Psoas muscle (tissue), 8 donors: ENCODE measurements around the gene WLS. TPM values are rescaled to one million over a fixed set of nuclear protein-coding genes. Genes with fewer than 3 reads are reported as not detected.
A peak's percentile ranks its signal among the peaks of the same experiment; 100 is the strongest.

Experiments used
- ATAC-seq, 4 donors: fragments of 200-7000 bp; cut with Tn5 transposase; one replicate each; pipeline ENCODE4 v1.9.1; 2020; ENCODE audit warnings: moderate library complexity in 3 of 4, mild to moderate bottlenecking in 2 of 4
- DNase-seq, 2 donors: peaks; one replicate each; pipeline ENCODE4 v3.0.0-alpha.2; 2020
- H3K27ac ChIP-seq: fragments of 200-600 bp; one replicate; pipeline ENCODE4 v1.8.0; 2022
- H3K27me3 ChIP-seq, 3 donors: fragments of 200-600 bp in 1 of 3; one replicate each; pipeline versions ENCODE4 v1.6.1 to v1.8.0; 2013 to 2022; ENCODE audit warnings: low read length in 2 of 3, mild to moderate bottlenecking in 2 of 3, moderate library complexity in 1 of 3; ENCODE audit not compliant: insufficient read depth in 3 of 3
- H3K36me3 ChIP-seq, 2 donors: fragments of 200-600 bp in 1 of 2; one replicate each; pipeline versions ENCODE4 v1.6.1 to v1.8.0; 2013 to 2022; ENCODE audit warnings: low read depth in 1 of 2, mild to moderate bottlenecking in 1 of 2, moderate library complexity in 1 of 2; ENCODE audit not compliant: insufficient read depth in 1 of 2
- H3K4me1 ChIP-seq: fragments of 200-600 bp; one replicate; pipeline ENCODE4 v1.8.0; 2022
- H3K4me3 ChIP-seq: fragments of 200-600 bp; one replicate; pipeline ENCODE4 v1.8.0; 2022; ENCODE audit warnings: mild to moderate bottlenecking
- H3K9me3 ChIP-seq: fragments of 200-600 bp; one replicate; pipeline ENCODE4 v1.8.0; 2022
- WGBS, 3 donors: extraction: QIAGEN DNeasy Blood & Tissue Kit; methylation state at CpG; one replicate each; pipeline versions ENCODE4 v1.1.6 to v1.1.7; 2013; 5-methylcytosine and 5-hydroxymethylcytosine counted together
- intact Hi-C, 2 donors: fragments of 100-400 bp; cut with DNase I; formaldehyde crosslinking; loops; one replicate each; pipeline versions ENCODE4 v1.11.0 to v1.14.2; 2022
- polyA plus RNA-seq, 3 donors: library from polyadenylated mRNA; stranded (reverse); fragments of 200-250 nt; gene quantifications; one replicate each; pipeline ENCODE4 v1.2.3, GENCODE V29; 2013
- total RNA-seq, 4 donors: library from RNA; stranded (reverse); fragmentation: NEBNext Ultra II Directional in 2 of 4; extraction: Animal tissue kit (Norgen Biotek cat#: 25700) in 2 of 4; gene quantifications; one replicate each; pipeline versions ENCODE4 v1.2.1 to v1.2.4, GENCODE V29; 2021 to 2023
- TF ChIP-seq, protein P1 (sequence below): fragments of 200-600 bp; IDR thresholded peaks from one replicate; pipeline ENCODE4 v1.8.0; 2022; ENCODE audit warnings: antibody characterized with exemption
- donor health status: healthy with polysubstance abuse.
- donor health status: DM: no; HTN: no; CAD: no; lungs with moderate emphysema.
- donor health status: Bipolar disorder and iron deficiency.
- donor health status: healthy.
- donor health status: DM: yes; HTN: yes; CAD: no.
- donor health status: DM: no; HTN: no; CAD: no.
- donor health status: DM: no; HTN: no; CAD: no.
- donor health status: DM: yes; HTN: yes; CAD: no.

Gene WLS
- total and polyA plus RNA-seq, 7 donors: 3.1 to 32.3 (median 15.2) TPM

GRCh38 chr1:68148631-68149030 is 83.7 kb downstream of the WLS start:
- H3K27ac ChIP-seq: peak overlapping the region; percentile 83
- no peak overlapping the region for H3K4me3 ChIP-seq
- H3K36me3 ChIP-seq: peaks cover 0 to 34% of the 10 kb centered on the region in 2 donors
- no peaks in the 10 kb centered on the region for H3K27me3 ChIP-seq
- ATAC-seq (no peak), DNase-seq (no peak)
- TF ChIP-seq, protein P1, sequence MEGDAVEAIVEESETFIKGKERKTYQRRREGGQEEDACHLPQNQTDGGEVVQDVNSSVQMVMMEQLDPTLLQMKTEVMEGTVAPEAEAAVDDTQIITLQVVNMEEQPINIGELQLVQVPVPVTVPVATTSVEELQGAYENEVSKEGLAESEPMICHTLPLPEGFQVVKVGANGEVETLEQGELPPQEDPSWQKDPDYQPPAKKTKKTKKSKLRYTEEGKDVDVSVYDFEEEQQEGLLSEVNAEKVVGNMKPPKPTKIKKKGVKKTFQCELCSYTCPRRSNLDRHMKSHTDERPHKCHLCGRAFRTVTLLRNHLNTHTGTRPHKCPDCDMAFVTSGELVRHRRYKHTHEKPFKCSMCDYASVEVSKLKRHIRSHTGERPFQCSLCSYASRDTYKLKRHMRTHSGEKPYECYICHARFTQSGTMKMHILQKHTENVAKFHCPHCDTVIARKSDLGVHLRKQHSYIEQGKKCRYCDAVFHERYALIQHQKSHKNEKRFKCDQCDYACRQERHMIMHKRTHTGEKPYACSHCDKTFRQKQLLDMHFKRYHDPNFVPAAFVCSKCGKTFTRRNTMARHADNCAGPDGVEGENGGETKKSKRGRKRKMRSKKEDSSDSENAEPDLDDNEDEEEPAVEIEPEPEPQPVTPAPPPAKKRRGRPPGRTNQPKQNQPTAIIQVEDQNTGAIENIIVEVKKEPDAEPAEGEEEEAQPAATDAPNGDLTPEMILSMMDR: no peak
- peaks cover 26% of the 10 kb centered on the region for H3K4me1 ChIP-seq
- no peaks in the 10 kb centered on the region for H3K9me3 ChIP-seq
- WGBS, 3 donors: 96 to 97% (median 96%) methylated on average over 8 of the region's 8 CpGs
- intact Hi-C loops: loop anchor here in 1 of 2 donors (2.0 kb wide), 1 partner anchor 26 kb away; no protein-coding TSS in a partner anchor

- Histone ChIP-seq H3K27me3 (no peaks in the 10 kb centered on the region), H3K36me3 (peaks cover 0 to 30% of the 10 kb centered on the region in 2 donors), H3K9me3 (no peaks in the 10 kb centered on the region), H3K4me1 (peaks cover 29% of the 10 kb centered on the region), H3K4me3 (no peak overlapping the region), H3K27ac (peak overlapping the region; percentile 83)
- TF ChIP-seq, protein P1: no peak
- WGBS, 3 donors: 31 to 52% (median 35%) methylated on average over 4 of the region's 4 CpGs
- ATAC-seq (no peak), DNase-seq (no peak)
- intact Hi-C loops: loop anchor here in 1 of 2 donors (2.0 kb wide), 1 partner anchor 27 kb away; no protein-coding TSS in a partner anchor
Observed at GRCh38 chr1:68147534-68148171, 84.7 kb downstream of the WLS start.

DNA sequence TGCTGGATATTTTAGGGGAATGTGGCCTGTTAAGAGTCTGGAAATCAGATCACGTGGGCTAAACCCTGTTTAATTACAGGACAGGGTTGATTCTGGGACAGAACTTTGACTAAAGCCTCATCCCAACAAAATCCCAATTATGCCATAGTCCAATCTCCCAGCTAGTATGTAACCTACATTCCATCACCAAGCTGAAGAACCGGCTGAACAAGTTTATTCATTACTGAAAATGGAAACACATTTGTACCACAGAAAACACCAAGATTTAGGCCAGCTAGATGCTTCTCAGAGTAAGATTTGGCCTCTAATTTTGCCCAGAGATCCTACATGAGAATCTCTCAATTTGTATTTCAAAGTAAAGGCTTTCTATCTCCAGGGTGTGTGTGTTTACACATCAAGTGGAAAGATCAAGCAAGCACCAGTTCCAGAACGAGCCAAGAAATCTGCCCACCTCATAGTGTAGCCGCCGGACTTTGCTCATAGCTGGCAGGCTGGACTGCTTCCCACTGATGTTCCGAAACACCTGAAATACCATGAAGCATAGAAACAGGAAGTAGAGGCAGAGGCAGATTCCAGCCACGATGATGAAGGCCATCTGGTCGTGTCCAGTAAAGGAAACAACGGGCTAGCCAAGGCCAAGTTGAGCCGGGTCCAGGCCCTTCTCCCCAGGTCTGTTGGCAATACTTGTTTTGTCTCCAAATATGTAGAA is 86.8 kb downstream of the WLS start:
- Histone ChIP-seq H3K9me3 (no peaks in the 10 kb centered on the region), H3K27ac (no peak overlapping the region), H3K36me3 (peaks cover 0 to 20% of the 10 kb centered on the region in 2 donors), H3K4me1 (peaks cover 38% of the 10 kb centered on the region), H3K4me3 (no peak overlapping the region), H3K27me3 (no peaks in the 10 kb centered on the region)
- TF ChIP-seq, protein P1: no peak
- DNase-seq (no peak), ATAC-seq (no peak)
- WGBS, 3 donors: 62 to 77% (median 67%) methylated on average over 10 of the region's 10 CpGs
- intact Hi-C loops: no loop called here

GRCh38 chr1:68144856-68145255 is 87.5 kb downstream of the WLS start:
- ATAC-seq (no peak), DNase-seq (no peak)
- TF ChIP-seq, protein P1: no peak
- H3K4me3 ChIP-seq: no peak overlapping the region
- H3K4me1 ChIP-seq: peaks cover 34% of the 10 kb centered on the region
- no peak overlapping the region for H3K27ac ChIP-seq
- WGBS, 3 donors: 95 to 98% (median 97%) methylated on average over 4 of the region's 4 CpGs
- intact Hi-C loops: no loop called here
- H3K9me3 ChIP-seq: no peaks in the 10 kb centered on the region
- H3K36me3 ChIP-seq: peaks cover 0 to 20% of the 10 kb centered on the region in 2 donors
- H3K27me3 ChIP-seq: no peaks in the 10 kb centered on the region
